AG10803 (cell line): Measurements from ENCODE around the gene KCNG1.

Experiments used
- DNase-seq: peaks from one replicate; pipeline ENCODE4 v3.0.0; 2010; ENCODE audit warnings: low read depth
- H3K4me3 ChIP-seq: 2 replicates; pipeline ENCODE4 v1.5.1; 2011; ENCODE audit warnings: mild to moderate bottlenecking, low read length, control low read depth
- CTCF ChIP-seq: conservative IDR thresholded peaks from 2 replicates; pipeline ENCODE4 v1.5.1; 2011; ENCODE audit warnings: mild to moderate bottlenecking, low read length, control low read depth, inconsistent platforms

KCNG1 gene

DNA sequence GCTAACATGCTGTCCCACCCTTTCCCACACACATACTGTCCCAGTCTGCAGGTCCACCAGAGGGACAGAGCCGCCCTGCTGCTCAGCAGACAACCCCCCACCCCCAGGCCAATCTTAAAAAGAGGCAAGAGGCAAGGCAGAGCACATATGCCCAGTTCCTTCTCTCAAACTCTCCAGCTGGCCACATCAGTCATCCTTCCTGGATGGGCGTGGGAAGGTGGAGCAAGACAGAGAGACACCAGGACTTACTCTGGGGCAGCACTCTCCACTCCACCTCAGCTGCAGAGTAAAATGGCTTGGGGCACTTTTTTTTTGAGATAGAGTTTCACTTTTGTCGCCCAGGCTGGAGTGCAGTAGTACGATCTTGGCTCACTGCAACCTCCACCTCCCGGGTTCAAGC is 53.5 kb downstream of the KCNG1 start:
- no peak for TF ChIP-seq CTCF
- H3K4me3 ChIP-seq: no peak overlapping the region
- no peak for DNase-seq

DNA sequence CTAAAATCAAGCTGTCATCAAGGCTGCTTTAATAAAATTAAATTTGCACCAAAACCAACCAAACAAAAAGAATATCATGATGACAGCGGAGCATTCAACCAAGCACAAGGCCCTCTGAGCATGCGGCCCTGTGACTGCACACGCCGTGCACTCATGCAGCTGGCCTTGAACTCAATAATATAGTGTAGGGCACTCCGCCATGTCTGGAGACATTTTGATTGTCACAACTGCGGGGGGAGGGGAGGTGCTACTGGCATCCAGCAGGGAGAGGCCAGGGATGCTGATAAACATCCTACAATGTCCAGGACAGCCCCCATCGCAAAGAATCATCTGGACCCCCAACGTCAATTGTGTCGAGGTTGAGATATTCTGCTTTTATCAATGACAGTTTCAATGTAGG is 54.6 kb downstream of the KCNG1 start:
- no peak for TF ChIP-seq CTCF
- no peak overlapping the region for H3K4me3 ChIP-seq
- no peak for DNase-seq

DNA sequence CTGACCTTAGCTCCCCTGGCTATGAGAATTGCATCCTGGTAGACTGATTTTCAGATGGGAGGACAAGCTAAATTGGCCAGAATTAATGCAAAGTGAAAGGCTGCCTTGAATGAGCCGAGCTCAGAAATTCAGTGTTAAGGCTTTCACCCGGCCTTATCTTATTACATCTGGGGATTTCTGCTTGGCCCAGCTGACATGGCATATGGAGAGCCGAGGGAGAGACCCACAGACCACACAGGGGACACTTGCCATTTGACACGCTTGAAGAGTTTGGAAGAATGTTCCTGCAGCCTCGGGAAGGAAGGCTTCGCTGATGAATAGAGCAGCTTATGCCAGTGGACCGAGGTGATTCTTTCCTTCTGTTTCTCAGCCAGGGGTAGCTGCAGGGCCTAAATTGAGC is 55.3 kb downstream of the KCNG1 start:
- no peak overlapping the region for H3K4me3 ChIP-seq
- TF ChIP-seq CTCF: no peak
- no peak for DNase-seq

GRCh38 chr20:50959543-50960126 is 63.3 kb downstream of the KCNG1 start:
- no peak for TF ChIP-seq CTCF
- no peak for DNase-seq
- H3K4me3 ChIP-seq: peak overlapping the region; percentile 93

GRCh38 chr20:50958615-50959542 is 64.0 kb downstream of the KCNG1 start, which contains the start of gene MOCS3:
TSS of gene MOCS3 (plus strand) at chr20:50958818. CDS start at chr20:50958843, 25 bp downstream.
- peak; percentile 94 for DNase-seq
- H3K4me3 ChIP-seq: peak within 1 kb of the TSS; percentile 93
- no peak; the same call in 1 of the 2 replicates for TF ChIP-seq CTCF

DNA sequence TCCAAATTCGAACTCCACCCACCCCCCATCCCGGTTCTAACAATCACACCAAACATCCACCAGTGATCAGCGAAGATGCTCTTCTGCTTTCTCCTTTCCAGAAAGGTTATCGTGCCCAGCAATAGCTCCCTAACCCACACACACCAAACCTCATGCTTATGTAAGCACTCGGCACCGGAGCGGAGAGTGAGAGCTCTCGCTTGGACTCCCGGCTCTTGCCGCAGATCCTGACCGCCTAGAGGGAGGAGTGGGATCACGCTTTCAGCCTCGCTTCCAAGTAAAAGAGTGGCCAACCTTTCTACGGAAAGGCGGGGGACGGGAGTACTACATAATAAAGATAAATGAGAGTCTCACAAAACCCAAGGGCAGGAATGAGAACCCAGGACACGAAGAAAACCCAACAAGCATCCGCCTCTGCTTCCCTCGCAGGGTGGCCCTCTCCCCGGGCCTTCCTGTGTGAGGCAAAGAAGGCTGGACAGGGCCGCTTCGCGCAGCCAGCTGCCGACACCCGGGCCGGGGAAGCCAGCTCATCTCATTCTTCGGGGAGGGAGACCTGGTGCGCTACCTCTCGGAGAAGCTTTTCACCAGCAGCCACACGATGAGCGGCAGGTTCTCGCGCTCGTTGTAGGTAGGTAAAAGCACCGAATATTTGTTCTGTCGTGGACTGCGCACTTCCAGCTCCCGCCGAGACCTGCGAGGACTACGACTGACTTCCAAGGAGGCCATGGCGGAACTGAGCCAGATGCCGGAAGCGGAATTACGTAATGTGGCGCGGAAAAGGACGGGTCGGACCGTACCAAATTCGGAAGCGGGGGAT is 64.9 kb downstream of the KCNG1 start, which contains the start of gene DPM1:
Gene DPM1 (minus strand): TSS at position 735 of the 817 bp plus-strand sequence. CDS start 9 bp downstream, at position 726.
- no peak for DNase-seq
- TF ChIP-seq CTCF: no peak
- H3K4me3 ChIP-seq: peak within 1 kb of the TSS; percentile 93
